T-helper 2 cell treated with Interferon-gamma antibody and Interleukin-4, amounts not matched to agents 100 ng/mL and 5 ng/mL, for 36 hours (primary cell): ENCODE results near the gene PPP1R18. TPM values are rescaled to one million over a fixed set of nuclear protein-coding genes. Genes with fewer than 3 reads are reported as not detected.
"Not testable (repeated sequence)": the region's sequence is repeated elsewhere in the genome, so short reads cannot be mapped to it uniquely, and the experiment has no call there.

Experiments used
- intact Hi-C: fragments of 100-400 bp; cut with micrococcal nuclease; formaldehyde crosslinking; loops from one replicate; pipeline ENCODE4 v1.15.1; 2023
- total RNA-seq: library from RNA; stranded (reverse); gene quantifications from 2 replicates; pipeline ENCODE4 v1.2.3, GENCODE V29; 2022

Gene PPP1R18
- total RNA-seq, 1 donor from 2014 or later = 247 TPM

GRCh38 chr6:30676660-30677285 is 9.7 kb downstream of the PPP1R18 start:
- intact Hi-C loops = loop anchor here (10.0 kb wide), 1 partner anchor 238 kb away; the partner anchor contains the start of gene VARS2

- intact Hi-C loops = loop anchor here (1.0 to 10.0 kb wide), 5 partner anchors 25 to 242 kb away; partner anchors contain the start of genes ATAT1, C6orf136, MRPS18B and PPP1R10
These were observed 13.8 kb downstream of the PPP1R18 start, which contains the start of gene DHX16 for GRCh38 chr6:30672445-30673253. Gene DHX16 (minus strand): TSS chr6:30673006. CDS start chr6:30672841, 165 bp downstream.

GRCh38 chr6:30670760-30671527 is 15.5 kb downstream of the PPP1R18 start:
- intact Hi-C loops = loop anchor here (10.0 kb wide), 1 partner anchor 244 kb away; the partner anchor contains the start of gene VARS2

- intact Hi-C loops = not testable (repeated sequence)
These were observed 20.1 kb downstream of the PPP1R18 start for GRCh38 chr6:30666300-30666699.

- intact Hi-C loops = no loop called here
These were observed 21.3 kb downstream of the PPP1R18 start for GRCh38 chr6:30664994-30665767.

GRCh38 chr6:30657922-30658321 is 28.5 kb downstream of the PPP1R18 start:
- intact Hi-C loops = not testable (repeated sequence)

GRCh38 chr6:30657454-30657853 is 29.0 kb downstream of the PPP1R18 start:
- intact Hi-C loops = no loop called here

- intact Hi-C loops = no loop called here
These were observed 29.9 kb downstream of the PPP1R18 start for GRCh38 chr6:30656513-30656912.

- intact Hi-C loops = no loop called here
These were observed 30.7 kb downstream of the PPP1R18 start for GRCh38 chr6:30655743-30656094.

GRCh38 chr6:30654798-30655742 is 31.4 kb downstream of the PPP1R18 start:
- intact Hi-C loops = no loop called here

GRCh38 chr6:30651143-30651542 is 35.3 kb downstream of the PPP1R18 start:
- intact Hi-C loops = no loop called here

GRCh38 chr6:30647242-30648116 is 39.0 kb downstream of the PPP1R18 start:
- intact Hi-C loops = loop anchor here (1.0 to 2.0 kb wide), 7 partner anchors 21 to 91 kb away; partner anchors contain the start of genes ABCF1, ATAT1, DHX16 and GNL1

GRCh38 chr6:30646450-30647241 is 39.8 kb downstream of the PPP1R18 start, which contains the start of gene C6orf136:
Gene C6orf136 (plus strand): TSS chr6:30647133. CDS start chr6:30647232, 99 bp downstream.
- intact Hi-C loops = loop anchor here (1.0 to 2.0 kb wide), 7 partner anchors 20 to 90 kb away; partner anchors contain the start of genes ABCF1, ATAT1, DHX16 and GNL1

GRCh38 chr6:30645989-30646388 is 40.5 kb downstream of the PPP1R18 start:
- intact Hi-C loops = loop anchor here (2.0 kb wide), 2 partner anchors 37 to 89 kb away; partner anchors contain the start of genes GNL1 and PRR3

- intact Hi-C loops = no loop called here
These were observed 41.7 kb downstream of the PPP1R18 start for GRCh38 chr6:30644769-30645168.

GRCh38 chr6:30643656-30644055 is 42.8 kb downstream of the PPP1R18 start:
- intact Hi-C loops = no loop called here

- intact Hi-C loops = no loop called here
These were observed 45.4 kb downstream of the PPP1R18 start for GRCh38 chr6:30641048-30641447.
